HepG2 (cell line): ENCODE data around the gene RIMBP2. TPM values are rescaled to one million over a fixed set of nuclear protein-coding genes. Genes with fewer than 3 reads are reported as not detected.

Experiments used
- ATAC-seq: fragments of 200-7000 bp; cut with Tn5 transposase; 3 replicates; pipeline ENCODE4 v1.9.1; 2020; ENCODE audit warnings: mild to moderate bottlenecking, moderate library complexity
- BruUV-seq: library from RNA; stranded (reverse); fragments of 400-500 nt; replicated peaks from 2 replicates; lab custom pipeline; 2021; lab: Mats Ljungman, UMichigan
- CTCF ChIA-PET: fragments of 300-600 bp; formaldehyde crosslinking; extraction: SDS; loops from one replicate; lab custom pipeline; 2021; ENCODE audit warnings: low total read pairs, inconsistent platforms, low intra/inter-chr PET ratio; lab: Yijun Ruan, JAX
- POLR2A ChIA-PET: fragments of 350-600 bp; sonication (Branson Sonifier 250); formaldehyde crosslinking; loops from one replicate; lab custom pipeline; 2020; ENCODE audit warnings: antibody characterized with exemption, inconsistent platforms; lab: Yijun Ruan, JAX
- DNase-seq: peaks from one replicate; pipeline ENCODE4 v3.0.0-alpha.2; 2015; ENCODE audit warnings: low spot score
- FAIRE-seq: peaks from 3 replicates; lab custom pipeline; 2011; peaks lifted over from hg19 to GRCh38; lab: Jason Lieb, UNC
- H2AFZ ChIP-seq: one replicate; pipeline ENCODE4 v1.6.1; 2011; ENCODE audit warnings: low read length, inconsistent platforms
- H3K27ac ChIP-seq: fragments of 300-600 bp; 3 replicates; pipeline ENCODE4 v1.8.0; 2011; ENCODE audit warnings: mixed run types, mild to moderate bottlenecking, mixed read lengths, low read length, inconsistent platforms; ENCODE audit not compliant: insufficient read depth; ENCODE audit errors: extremely low read length
- H3K27me3 ChIP-seq, 2 experiments: fragments of 200-600 bp in 1 of 2; 2 replicates in 1 of 2; 3 replicates in 1 of 2; pipeline versions ENCODE4 v1.6.0 to v1.8.0; 2011; ENCODE audit warnings: low read length in 2 of 2, mild to moderate bottlenecking in 2 of 2, moderate library complexity in 2 of 2, inconsistent platforms in 1 of 2; ENCODE audit not compliant: insufficient read depth in 2 of 2, control insufficient read depth in 1 of 2
- H3K36me3 ChIP-seq, 2 experiments: fragments of 200-600 bp in 1 of 2; replicated peaks in 1 of 2; 2 replicates in 1 of 2; 3 replicates in 1 of 2; pipeline versions ENCODE4 v1.5.1 to v1.8.0; 2011; ENCODE audit warnings: low read length in 2 of 2, inconsistent platforms in 1 of 2; ENCODE audit not compliant: insufficient read depth in 2 of 2, control insufficient read depth in 1 of 2
- H3K4me1 ChIP-seq: 2 replicates; pipeline ENCODE4 v1.5.1; 2012; ENCODE audit warnings: low read length, inconsistent platforms; ENCODE audit not compliant: insufficient read depth
- H3K4me2 ChIP-seq: 2 replicates; pipeline ENCODE4 v1.6.0; 2011; ENCODE audit warnings: low read depth, low read length, inconsistent platforms
- H3K4me3 ChIP-seq, 3 experiments: fragments of 200-600 bp in 1 of 3; sonication (generic), shearing (Covaris generic) in 1 of 3; replicated peaks in 1 of 3; 2 replicates each; pipeline ENCODE4 v1.5.1; 2011 to 2016; ENCODE audit warnings: low read length in 3 of 3, inconsistent platforms in 2 of 3, low read depth in 2 of 3, mild to moderate bottlenecking in 2 of 3, control low read depth in 1 of 3, mixed read lengths in 1 of 3; ENCODE audit not compliant: insufficient read depth in 1 of 3
- H3K79me2 ChIP-seq: one replicate; pipeline ENCODE4 v1.6.1; 2011; ENCODE audit warnings: low read length, inconsistent platforms; ENCODE audit not compliant: insufficient read depth
- H3K9ac ChIP-seq: 2 replicates; pipeline ENCODE4 v1.6.0; 2011; ENCODE audit warnings: mild to moderate bottlenecking, low read depth, low read length, inconsistent platforms; ENCODE audit not compliant: insufficient read depth
- H3K9me3 ChIP-seq: 2 replicates; pipeline ENCODE4 v1.5.1; 2012; ENCODE audit warnings: mild to moderate bottlenecking, low read length
- H4K20me1 ChIP-seq: 2 replicates; pipeline ENCODE4 v1.6.0; 2011; ENCODE audit warnings: inconsistent platforms, mild to moderate bottlenecking, low read length, moderate library complexity; ENCODE audit not compliant: insufficient read depth
- AHR ChIP-seq: IDR thresholded peaks from 2 replicates; pipeline ENCODE4 v1.6.1; 2018; ENCODE audit warnings: missing genetic modification reagents, missing compliant biosample characterization
- ATF7-NPFF ChIP-seq: sonication (generic); formaldehyde crosslinking; IDR thresholded peaks from 2 replicates; pipeline ENCODE4 v1.8.1; 2023; ENCODE audit warnings: mild to moderate bottlenecking, low read depth, missing genetic modification reagents, moderate library complexity
- CBFB ChIP-seq: sonication (generic); formaldehyde crosslinking; IDR thresholded peaks from 2 replicates; pipeline ENCODE4 v1.4.0; 2020; ENCODE audit warnings: missing genetic modification reagents
- GABPA ChIP-seq, 2 experiments: IDR thresholded peaks; 2 replicates each; pipeline ENCODE4 v1.6.1; 2011 to 2016; ENCODE audit warnings: low read depth in 2 of 2, low read length in 1 of 2, missing biosample characterization in 1 of 2, missing genetic modification characterization in 1 of 2
- SAP130 ChIP-seq: IDR thresholded peaks from 2 replicates; pipeline ENCODE4 v1.6.1; 2016; ENCODE audit warnings: low read depth
- SMAD1 ChIP-seq: sonication (generic); formaldehyde crosslinking; IDR thresholded peaks from 2 replicates; pipeline ENCODE4 v1.4.0; 2020; ENCODE audit warnings: missing genetic modification reagents, low read depth, mild to moderate bottlenecking, borderline replicate concordance
- SNRNP70 ChIP-seq: fragments of 200-400 bp; formaldehyde crosslinking; IDR thresholded peaks from 2 replicates; pipeline ENCODE4 v1.6.1; 2017; ENCODE audit warnings: mild to moderate bottlenecking, low read depth, low read length, moderate library complexity
- TMF1 ChIP-seq: sonication (generic); formaldehyde crosslinking; IDR thresholded peaks from 2 replicates; pipeline ENCODE4 v1.8.1; 2022; ENCODE audit warnings: low read depth, missing genetic modification reagents
- ZC3H13 ChIP-seq: sonication (generic); formaldehyde crosslinking; IDR thresholded peaks from 2 replicates; pipeline ENCODE4 v1.8.1; 2023; ENCODE audit warnings: mild to moderate bottlenecking, missing genetic modification reagents, moderate library complexity
- ZNF17 ChIP-seq: sonication (generic); formaldehyde crosslinking; IDR thresholded peaks from 2 replicates; pipeline ENCODE4 v1.5.0; 2020; ENCODE audit warnings: mild to moderate bottlenecking, missing genetic modification reagents
- WGBS: methylation state at CpG from one replicate; pipeline ENCODE4 v1.1.6; 2017; ENCODE audit warnings: low lambda C conversion rate; 5-methylcytosine and 5-hydroxymethylcytosine counted together
- in situ Hi-C: cut with HindIII; loops from 2 replicates; pipeline ENCODE4 v1.10.0; 2017; ENCODE audit warnings: low pct_unique_long_range_greater_than_20kb; ENCODE audit not compliant: extremely low pct_ligation_motif_present
- intact Hi-C: fragments of 100-400 bp; cut with micrococcal nuclease; formaldehyde crosslinking; loops from one replicate; pipeline ENCODE4 v1.10.0; 2022; ENCODE audit not compliant: unreplicated experiment
- polyA plus RNA-seq, 8 experiments: library from polyadenylated mRNA; depleted of rRNA in 3 of 8; stranded (reverse) in 7 of 8; unstranded in 1 of 8; fragments of >200 nt; fragmentation: Illumina TruSeq in 4 of 8; extraction: Trizol in 4 of 8; gene quantifications; 2 replicates each; pipeline versions ENCODE4 v1.2.1 to v1.2.3, GENCODE V29; 2011 to 2016; ENCODE audit warnings: low read depth in 4 of 8, missing spikeins in 1 of 8, mixed read lengths in 1 of 8; ENCODE audit not compliant: insufficient read depth in 1 of 8
- total RNA-seq, 5 experiments: library from RNA; depleted of rRNA; stranded (reverse); fragments of >200 nt; fragmentation: Illumina TruSeq; extraction: Trizol; gene quantifications; 2 replicates each; pipeline ENCODE4 v1.2.3, GENCODE V29; 2016; ENCODE audit warnings: low read depth in 1 of 5
- TF ChIP-seq, protein P1 (sequence below): sonication (generic); formaldehyde crosslinking; IDR thresholded peaks from 2 replicates; pipeline ENCODE4 v1.5.0; 2020; ENCODE audit warnings: mild to moderate bottlenecking, missing genetic modification reagents, borderline replicate concordance
- TF ChIP-seq, protein P2 (sequence below): sonication (generic); formaldehyde crosslinking; IDR thresholded peaks from 2 replicates; pipeline ENCODE4 v1.4.0; 2020; ENCODE audit warnings: missing genetic modification reagents
- TF ChIP-seq, protein P3 (sequence below): sonication (generic); formaldehyde crosslinking; IDR thresholded peaks from 2 replicates; pipeline ENCODE4 v1.4.0; 2020; ENCODE audit warnings: mild to moderate bottlenecking, missing genetic modification reagents, borderline replicate concordance

RIMBP2 gene
- total and polyA plus RNA-seq, 2 of the 13 experiments (the other 11 are each of a cell fraction or from before 2014, with no cell fraction given), result 0.03 TPM; not detected in 1

DNA sequence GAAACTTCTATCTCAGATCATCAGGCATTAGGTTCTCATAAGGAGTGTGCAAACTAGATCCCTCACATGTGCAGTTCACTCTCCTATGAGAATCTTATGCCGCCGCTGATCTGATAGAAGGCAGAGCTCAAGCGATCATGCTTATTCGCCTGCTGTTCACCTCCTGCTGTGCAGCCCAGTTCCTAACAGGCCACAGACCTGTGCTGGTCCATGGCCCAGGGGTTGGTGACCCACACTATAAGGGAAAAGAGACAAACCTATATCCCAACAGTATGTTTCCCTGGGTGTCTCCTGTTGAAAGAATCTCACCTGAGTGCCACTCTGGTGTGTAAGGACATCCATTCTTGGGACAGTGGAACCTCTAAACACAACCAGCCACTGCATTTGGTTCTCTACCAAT, 186.3 kb downstream of the RIMBP2 start:
- H3K27me3 ChIP-seq, result no peaks in the 10 kb centered on the region
- no peaks in the 10 kb centered on the region for H3K4me1 ChIP-seq
- FAIRE-seq, result no peak
- H3K27ac ChIP-seq, result no peak overlapping the region
- no peak overlapping the region for H2AFZ ChIP-seq
- no peaks in the 10 kb centered on the region for H3K79me2 ChIP-seq
- in situ Hi-C loops (no loop called here), intact Hi-C loops (no loop called here)
- no peaks in the 10 kb centered on the region for H3K36me3 ChIP-seq
- no peaks in the 10 kb centered on the region for H3K9me3 ChIP-seq
- DNase-seq, result no peak
- WGBS, result 24% methylated on average over 4 of the region's 4 CpGs
- 0 out of 2 replicates have a peak, but pooled peaks cover 4% of the 10 kb centered on the region for H4K20me1 ChIP-seq
- no peak overlapping the region for H3K4me2 ChIP-seq
- ChIA-PET POLR2A (interaction anchor here (0.7 kb wide), 1 partner anchor 392 kb away, joined by 3 read pairs; no protein-coding TSS in a partner anchor), CTCF (no interaction called here)
- H3K4me3 ChIP-seq, result no peak overlapping the region
- TF ChIP-seq ATF7-NPFF (CRISPR knock-in tag) (no peak), SNRNP70 (no peak), ZC3H13 (no peak), CBFB (CRISPR knock-in tag) (no peak), GABPA (IDR thresholded peaks at IDR 0.05; ENCODE audit: low read depth, low read length) (no peak), GABPA (CRISPR knock-in tag; IDR thresholded peaks at IDR 0.05; ENCODE audit: low read depth) (no peak), SMAD1 (CRISPR knock-in tag) (no peak), ZNF17 (CRISPR knock-in tag) (no peak), AHR (CRISPR knock-in tag) (no peak), TMF1 (no peak), SAP130 (CRISPR knock-in tag) (no peak)
- TF ChIP-seq, protein P1, sequence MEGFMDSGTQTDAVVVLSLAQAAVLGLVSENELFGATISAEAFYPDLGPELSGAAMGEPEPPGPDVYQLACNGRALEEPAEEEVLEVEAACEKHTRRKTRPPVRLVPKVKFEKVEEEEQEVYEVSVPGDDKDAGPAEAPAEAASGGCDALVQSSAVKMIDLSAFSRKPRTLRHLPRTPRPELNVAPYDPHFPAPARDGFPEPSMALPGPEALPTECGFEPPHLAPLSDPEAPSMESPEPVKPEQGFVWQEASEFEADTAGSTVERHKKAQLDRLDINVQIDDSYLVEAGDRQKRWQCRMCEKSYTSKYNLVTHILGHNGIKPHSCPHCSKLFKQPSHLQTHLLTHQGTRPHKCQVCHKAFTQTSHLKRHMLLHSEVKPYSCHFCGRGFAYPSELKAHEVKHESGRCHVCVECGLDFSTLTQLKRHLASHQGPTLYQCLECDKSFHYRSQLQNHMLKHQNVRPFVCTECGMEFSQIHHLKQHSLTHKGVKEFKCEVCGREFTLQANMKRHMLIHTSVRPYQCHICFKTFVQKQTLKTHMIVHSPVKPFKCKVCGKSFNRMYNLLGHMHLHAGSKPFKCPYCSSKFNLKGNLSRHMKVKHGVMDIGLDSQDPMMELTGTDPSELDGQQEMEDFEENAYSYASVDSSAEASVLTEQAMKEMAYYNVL (CRISPR knock-in tag), result no peak
- TF ChIP-seq, protein P2, sequence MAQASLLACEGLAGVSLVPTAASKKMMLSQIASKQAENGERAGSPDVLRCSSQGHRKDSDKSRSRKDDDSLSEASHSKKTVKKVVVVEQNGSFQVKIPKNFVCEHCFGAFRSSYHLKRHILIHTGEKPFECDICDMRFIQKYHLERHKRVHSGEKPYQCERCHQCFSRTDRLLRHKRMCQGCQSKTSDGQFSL, result no peak
- TF ChIP-seq, protein P3, sequence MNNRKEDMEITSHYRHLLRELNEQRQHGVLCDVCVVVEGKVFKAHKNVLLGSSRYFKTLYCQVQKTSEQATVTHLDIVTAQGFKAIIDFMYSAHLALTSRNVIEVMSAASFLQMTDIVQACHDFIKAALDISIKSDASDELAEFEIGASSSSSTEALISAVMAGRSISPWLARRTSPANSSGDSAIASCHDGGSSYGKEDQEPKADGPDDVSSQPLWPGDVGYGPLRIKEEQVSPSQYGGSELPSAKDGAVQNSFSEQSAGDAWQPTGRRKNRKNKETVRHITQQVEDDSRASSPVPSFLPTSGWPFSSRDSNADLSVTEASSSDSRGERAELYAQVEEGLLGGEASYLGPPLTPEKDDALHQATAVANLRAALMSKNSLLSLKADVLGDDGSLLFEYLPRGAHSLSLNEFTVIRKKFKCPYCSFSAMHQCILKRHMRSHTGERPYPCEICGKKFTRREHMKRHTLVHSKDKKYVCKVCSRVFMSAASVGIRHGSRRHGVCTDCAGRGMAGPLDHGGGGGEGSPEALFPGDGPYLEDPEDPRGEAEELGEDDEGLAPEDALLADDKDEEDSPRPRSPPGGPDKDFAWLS, result no peak
- no peak for ATAC-seq
- no TSS peak for BruUV-seq
- H3K9ac ChIP-seq, result no peak overlapping the region
